ENCODE results near the gene APBA2.

APBA2 gene

GRCh38 chr15:28983432-28984311 is 97.9 kb downstream of the APBA2 start:
- DNase-seq (ENCODE audit: low read depth, low spot score) = no peak

GRCh38 chr15:28984421-28985315 is 98.9 kb downstream of the APBA2 start:
- DNase-seq (ENCODE audit: low read depth, low spot score) = no peak

GRCh38 chr15:28985316-28985645 is 99.5 kb downstream of the APBA2 start:
- no peak for DNase-seq (ENCODE audit: low read depth, low spot score)

- no peak for DNase-seq (ENCODE audit: low read depth, low spot score)
Measured at GRCh38 chr15:28985691-28986090, 99.9 kb downstream of the APBA2 start.

GRCh38 chr15:28986108-28986507 is 100.3 kb downstream of the APBA2 start:
- DNase-seq (ENCODE audit: low read depth, low spot score) = no peak

GRCh38 chr15:28986726-28987125 is 101.0 kb downstream of the APBA2 start:
- no peak for DNase-seq (ENCODE audit: low read depth, low spot score)

GRCh38 chr15:28987337-28987736 is 101.6 kb downstream of the APBA2 start:
- no peak for DNase-seq (ENCODE audit: low read depth, low spot score)

GRCh38 chr15:28989239-28989830 is 103.6 kb downstream of the APBA2 start:
- no peak for DNase-seq (ENCODE audit: low read depth, low spot score)

- no peak for DNase-seq (ENCODE audit: low read depth, low spot score)
Measured at GRCh38 chr15:28989896-28990295, 104.1 kb downstream of the APBA2 start.

GRCh38 chr15:28990390-28990789 is 104.6 kb downstream of the APBA2 start:
- no peak for DNase-seq (ENCODE audit: low read depth, low spot score)

- no peak for DNase-seq (ENCODE audit: low read depth, low spot score)
Measured at GRCh38 chr15:28991236-28992171, 105.7 kb downstream of the APBA2 start.

- DNase-seq (ENCODE audit: low read depth, low spot score) = no peak
Measured at GRCh38 chr15:28992336-28992864, 106.6 kb downstream of the APBA2 start.

GRCh38 chr15:28993051-28993719 is 107.4 kb downstream of the APBA2 start:
- DNase-seq (ENCODE audit: low read depth, low spot score) = no peak

GRCh38 chr15:28993720-28994053 is 107.9 kb downstream of the APBA2 start:
- DNase-seq (ENCODE audit: low read depth, low spot score) = no peak

- no peak for DNase-seq (ENCODE audit: low read depth, low spot score)
Measured at GRCh38 chr15:28994142-28994830, 108.5 kb downstream of the APBA2 start.

- no peak for DNase-seq (ENCODE audit: low read depth, low spot score)
Measured at GRCh38 chr15:28994831-28995596, 109.2 kb downstream of the APBA2 start.

GRCh38 chr15:28995705-28996104 is 109.9 kb downstream of the APBA2 start:
- no peak for DNase-seq (ENCODE audit: low read depth, low spot score)

- no peak for DNase-seq (ENCODE audit: low read depth, low spot score)
Measured at GRCh38 chr15:28996289-28996688, 110.5 kb downstream of the APBA2 start.

GRCh38 chr15:28996953-28997352 is 111.2 kb downstream of the APBA2 start:
- DNase-seq (ENCODE audit: low read depth, low spot score) = no peak

All from iPS DF 19.7 (cell line).